ENCODE results near the gene DNAH9.

DNAH9 gene

GRCh38 chr17:11816409-11816808 is 218.1 kb downstream of the DNAH9 start:
- H3K27me3 ChIP-seq (ENCODE audit: control insufficient read depth, insufficient read depth, low read length), result no peaks in the 10 kb centered on the region

GRCh38 chr17:11823862-11824261 is 225.6 kb downstream of the DNAH9 start:
- H3K4me3 ChIP-seq (ENCODE audit: low read length), result no peak overlapping the region
- H3K9ac ChIP-seq (ENCODE audit: low read length), result no peak overlapping the region
- no peak overlapping the region for H3K27ac ChIP-seq (ENCODE audit: low read length)
- H3K9me3 ChIP-seq (ENCODE audit: control insufficient read depth, low read depth, low read length), result no peaks in the 10 kb centered on the region
- H3K36me3 ChIP-seq (ENCODE audit: control insufficient read depth, low read depth, low read length), result no peaks in the 10 kb centered on the region
- H3K27me3 ChIP-seq (ENCODE audit: control insufficient read depth, insufficient read depth, low read length), result no peaks in the 10 kb centered on the region
- no peaks in the 10 kb centered on the region for H3K4me1 ChIP-seq (ENCODE audit: control insufficient read depth, low read depth, low read length)

More at GRCh38 chr17:11816409-11816808, 218.1 kb downstream of the DNAH9 start:
- H3K9me3 ChIP-seq (ENCODE audit: control insufficient read depth, low read depth, low read length), result no peaks in the 10 kb centered on the region
- no peak overlapping the region for H3K4me3 ChIP-seq (ENCODE audit: low read length)
- H3K4me1 ChIP-seq (ENCODE audit: control insufficient read depth, low read depth, low read length), result no peaks in the 10 kb centered on the region
- H3K9ac ChIP-seq (ENCODE audit: low read length), result no peak overlapping the region
- no peak overlapping the region for H3K27ac ChIP-seq (ENCODE audit: low read length)
- no peaks in the 10 kb centered on the region for H3K36me3 ChIP-seq (ENCODE audit: control insufficient read depth, low read depth, low read length)

GRCh38 chr17:11825572-11826209 is 227.4 kb downstream of the DNAH9 start:
- H3K9ac ChIP-seq (ENCODE audit: low read length), result no peak overlapping the region
- no peak overlapping the region for H3K4me3 ChIP-seq (ENCODE audit: low read length)
- H3K9me3 ChIP-seq (ENCODE audit: control insufficient read depth, low read depth, low read length), result no peaks in the 10 kb centered on the region
- H3K27me3 ChIP-seq (ENCODE audit: control insufficient read depth, insufficient read depth, low read length), result no peaks in the 10 kb centered on the region
- H3K36me3 ChIP-seq (ENCODE audit: control insufficient read depth, low read depth, low read length), result no peaks in the 10 kb centered on the region
- no peaks in the 10 kb centered on the region for H3K4me1 ChIP-seq (ENCODE audit: control insufficient read depth, low read depth, low read length)
- no peak overlapping the region for H3K27ac ChIP-seq (ENCODE audit: low read length)

- Histone ChIP-seq H3K27ac (ENCODE audit: low read length) (no peak overlapping the region), H3K9me3 (ENCODE audit: control insufficient read depth, low read depth, low read length) (no peaks in the 10 kb centered on the region), H3K4me1 (ENCODE audit: control insufficient read depth, low read depth, low read length) (peaks cover 7% of the 10 kb centered on the region), H3K36me3 (ENCODE audit: control insufficient read depth, low read depth, low read length) (no peaks in the 10 kb centered on the region), H3K4me3 (ENCODE audit: low read length) (no peak overlapping the region), H3K9ac (ENCODE audit: low read length) (no peak overlapping the region), H3K27me3 (ENCODE audit: control insufficient read depth, insufficient read depth, low read length) (no peaks in the 10 kb centered on the region)
These were observed 234.3 kb downstream of the DNAH9 start for GRCh38 chr17:11832401-11833137.

GRCh38 chr17:11836508-11836907 is 238.2 kb downstream of the DNAH9 start:
- Histone ChIP-seq H3K27ac (ENCODE audit: low read length) (no peak overlapping the region), H3K9me3 (ENCODE audit: control insufficient read depth, low read depth, low read length) (no peaks in the 10 kb centered on the region), H3K9ac (ENCODE audit: low read length) (no peak overlapping the region), H3K4me1 (ENCODE audit: control insufficient read depth, low read depth, low read length) (peaks cover 7% of the 10 kb centered on the region), H3K27me3 (ENCODE audit: control insufficient read depth, insufficient read depth, low read length) (no peaks in the 10 kb centered on the region), H3K36me3 (ENCODE audit: control insufficient read depth, low read depth, low read length) (no peaks in the 10 kb centered on the region), H3K4me3 (ENCODE audit: low read length) (no peak overlapping the region)

- Histone ChIP-seq H3K27ac (ENCODE audit: low read length) (no peak overlapping the region), H3K4me3 (ENCODE audit: low read length) (no peak overlapping the region), H3K36me3 (ENCODE audit: control insufficient read depth, low read depth, low read length) (no peaks in the 10 kb centered on the region), H3K9ac (ENCODE audit: low read length) (no peak overlapping the region), H3K9me3 (ENCODE audit: control insufficient read depth, low read depth, low read length) (no peaks in the 10 kb centered on the region), H3K27me3 (ENCODE audit: control insufficient read depth, insufficient read depth, low read length) (no peaks in the 10 kb centered on the region), H3K4me1 (ENCODE audit: control insufficient read depth, low read depth, low read length) (no peaks in the 10 kb centered on the region)
These were observed 241.8 kb downstream of the DNAH9 start for GRCh38 chr17:11840052-11840451.

GRCh38 chr17:11840831-11841230 is 242.6 kb downstream of the DNAH9 start:
- H3K27me3 ChIP-seq (ENCODE audit: control insufficient read depth, insufficient read depth, low read length), result no peaks in the 10 kb centered on the region
- no peak overlapping the region for H3K27ac ChIP-seq (ENCODE audit: low read length)
- no peaks in the 10 kb centered on the region for H3K9me3 ChIP-seq (ENCODE audit: control insufficient read depth, low read depth, low read length)
- no peaks in the 10 kb centered on the region for H3K4me1 ChIP-seq (ENCODE audit: control insufficient read depth, low read depth, low read length)
- no peak overlapping the region for H3K9ac ChIP-seq (ENCODE audit: low read length)
- no peak overlapping the region for H3K4me3 ChIP-seq (ENCODE audit: low read length)
- H3K36me3 ChIP-seq (ENCODE audit: control insufficient read depth, low read depth, low read length), result no peaks in the 10 kb centered on the region

- Histone ChIP-seq H3K27ac (ENCODE audit: low read length) (no peak overlapping the region), H3K9me3 (ENCODE audit: control insufficient read depth, low read depth, low read length) (no peaks in the 10 kb centered on the region), H3K27me3 (ENCODE audit: control insufficient read depth, insufficient read depth, low read length) (no peaks in the 10 kb centered on the region), H3K4me3 (ENCODE audit: low read length) (no peak overlapping the region), H3K4me1 (ENCODE audit: control insufficient read depth, low read depth, low read length) (no peaks in the 10 kb centered on the region), H3K9ac (ENCODE audit: low read length) (no peak overlapping the region), H3K36me3 (ENCODE audit: control insufficient read depth, low read depth, low read length) (no peaks in the 10 kb centered on the region)
These were observed 250.1 kb downstream of the DNAH9 start for GRCh38 chr17:11848330-11848729.

- Histone ChIP-seq H3K27ac (ENCODE audit: low read length) (no peak overlapping the region), H3K4me3 (ENCODE audit: low read length) (no peak overlapping the region), H3K9me3 (ENCODE audit: control insufficient read depth, low read depth, low read length) (no peaks in the 10 kb centered on the region), H3K4me1 (ENCODE audit: control insufficient read depth, low read depth, low read length) (peaks cover 11% of the 10 kb centered on the region), H3K27me3 (ENCODE audit: control insufficient read depth, insufficient read depth, low read length) (no peaks in the 10 kb centered on the region), H3K9ac (ENCODE audit: low read length) (no peak overlapping the region), H3K36me3 (ENCODE audit: control insufficient read depth, low read depth, low read length) (no peaks in the 10 kb centered on the region)
These were observed 254.0 kb downstream of the DNAH9 start for GRCh38 chr17:11852231-11852630.

- no peaks in the 10 kb centered on the region for H3K27me3 ChIP-seq (ENCODE audit: control insufficient read depth, insufficient read depth, low read length)
- H3K27ac ChIP-seq (ENCODE audit: low read length), result no peak overlapping the region
- no peak overlapping the region for H3K9ac ChIP-seq (ENCODE audit: low read length)
- H3K4me3 ChIP-seq (ENCODE audit: low read length), result no peak overlapping the region
- no peaks in the 10 kb centered on the region for H3K9me3 ChIP-seq (ENCODE audit: control insufficient read depth, low read depth, low read length)
- H3K4me1 ChIP-seq (ENCODE audit: control insufficient read depth, low read depth, low read length), result peaks cover 11% of the 10 kb centered on the region
- H3K36me3 ChIP-seq (ENCODE audit: control insufficient read depth, low read depth, low read length), result no peaks in the 10 kb centered on the region
These were observed 254.6 kb downstream of the DNAH9 start for GRCh38 chr17:11852912-11853311.

- Histone ChIP-seq H3K4me3 (ENCODE audit: low read length) (no peak overlapping the region), H3K27me3 (ENCODE audit: control insufficient read depth, insufficient read depth, low read length) (no peaks in the 10 kb centered on the region), H3K9me3 (ENCODE audit: control insufficient read depth, low read depth, low read length) (no peaks in the 10 kb centered on the region), H3K9ac (ENCODE audit: low read length) (no peak overlapping the region), H3K36me3 (ENCODE audit: control insufficient read depth, low read depth, low read length) (no peaks in the 10 kb centered on the region), H3K4me1 (ENCODE audit: control insufficient read depth, low read depth, low read length) (peaks cover 11% of the 10 kb centered on the region), H3K27ac (ENCODE audit: low read length) (no peak overlapping the region)
These were observed 255.3 kb downstream of the DNAH9 start for GRCh38 chr17:11853321-11854151.
